ENCODE data around the gene KDM1B. TPM values are rescaled to one million over a fixed set of nuclear protein-coding genes. Genes with fewer than 3 reads are reported as not detected.

KDM1B gene
- total and polyA plus RNA-seq, 9 of the 15 experiments (the other 6 are each of a cell fraction or from before 2014, with no cell fraction given): 1.4 to 58.9 (median 36.3) TPM

- ChIA-PET CTCF (ENCODE audit: low intra/inter-chr PET ratio) (no interaction called here), POLR2A (interaction anchor here (1.8 kb wide), 1 partner anchor 13 kb away, joined by 29 read pairs; no protein-coding TSS in a partner anchor)
- Histone ChIP-seq H3K4me1 (replicated peaks in 1 of 2; ENCODE audit: control insufficient read depth in 2 of 2, insufficient read depth in 2 of 2, low read length in 2 of 2) (peaks cover 0 to 14% of the 10 kb centered on the region in 2 experiments; a peak in 1 of 5 replicates), H3K36me3 (ENCODE audit: control insufficient read depth, insufficient read depth, low read length) (peaks cover 100% of the 10 kb centered on the region), H2AFZ (ENCODE audit: low read depth, low read length) (no peak overlapping the region), H3K27me3 (ENCODE audit: control insufficient read depth in 2 of 2, insufficient read depth in 2 of 2, low read length in 2 of 2) (no peaks in the 10 kb centered on the region), H3K4me2 (ENCODE audit: insufficient read depth, low read length) (no peak overlapping the region), H3K79me2 (ENCODE audit: control insufficient read depth, insufficient read depth, low read length) (peaks cover 73% of the 10 kb centered on the region), H4K20me1 (replicated peaks; ENCODE audit: control insufficient read depth, insufficient read depth, low read length) (no peaks in the 10 kb centered on the region), H3K9me1 (ENCODE audit: control insufficient read depth, insufficient read depth, low read length) (no peaks in the 10 kb centered on the region), H3K9me3 (replicated peaks; ENCODE audit: control insufficient read depth, insufficient read depth, low read depth, low read length) (no peaks in the 10 kb centered on the region), H3K27ac (ENCODE audit: extremely low read depth, low read depth, low read length) (no peak overlapping the region), H3K4me3 (no peak overlapping the region), H3K9ac (ENCODE audit: insufficient read depth in 1 of 2, low read depth in 2 of 2, low read length in 2 of 2) (no peak overlapping the region)
- intact Hi-C loops (cut with micrococcal nuclease) (no loop called here), in situ Hi-C loops (cut with MboI) (no loop called here)
- FAIRE-seq (no peak), DNase-seq (ENCODE audit: extremely low read depth in 1 of 4, low spot score in 3 of 4) (no peak), ATAC-seq (no peak)
- no TSS peak for BruUV-seq (replicated peaks)
- TF ChIP-seq ZNF212 (CRISPR knock-in tag; IDR thresholded peaks at IDR 0.05): no peak
- no peak for TF ChIP-seq ERF (CRISPR knock-in tag; IDR thresholded peaks at IDR 0.05)
- WGBS (ENCODE audit: insufficient coverage, low coverage, missing lambda C conversion rate): 78% methylated on average over 2 of the region's 2 CpGs
Measured at GRCh38 chr6:18240230-18240629, 85.0 kb downstream of the KDM1B start.

- H2AFZ ChIP-seq (ENCODE audit: low read depth, low read length): no peak overlapping the region
- no peaks in the 10 kb centered on the region for H3K9me1 ChIP-seq (ENCODE audit: control insufficient read depth, insufficient read depth, low read length)
- H3K36me3 ChIP-seq (ENCODE audit: control insufficient read depth, insufficient read depth, low read length): peaks cover 100% of the 10 kb centered on the region
- TF ChIP-seq THRB (CRISPR knock-in tag; conservative IDR thresholded peaks at IDR 0.05) (0 out of 2 replicates have a peak, but pooled peaks have one; percentile 53), ATF3 (IDR thresholded peaks at IDR 0.05) (peak; percentile 44), ATF3 (CRISPR knock-in tag; conservative IDR thresholded peaks at IDR 0.05) (no peak), ZNF707 (CRISPR knock-in tag; conservative IDR thresholded peaks at IDR 0.05) (peak; percentile 73), KLF1 (tag; IDR thresholded peaks at IDR 0.05) (no peak)
- no peak for DNase-seq (ENCODE audit: extremely low read depth in 1 of 4, low spot score in 3 of 4)
- BruUV-seq (replicated peaks): TSS peak; percentile 1
- no peak for FAIRE-seq
- ATAC-seq: no peak
- H3K4me3 ChIP-seq: no peak overlapping the region
- ChIA-PET CTCF (ENCODE audit: low intra/inter-chr PET ratio) (no interaction called here), POLR2A (interaction anchor here (0.8 to 1.8 kb wide), 7 partner anchors 9 to 27 kb away, joined by 3 to 29 read pairs (median 4); partner anchors contain the start of gene DEK)
- peaks cover 0 to 14% of the 10 kb centered on the region in 2 experiments; a peak in 1 of 5 replicates for H3K4me1 ChIP-seq (replicated peaks in 1 of 2; ENCODE audit: control insufficient read depth in 2 of 2, insufficient read depth in 2 of 2, low read length in 2 of 2)
- H3K4me2 ChIP-seq (ENCODE audit: insufficient read depth, low read length): no peak overlapping the region
- no peaks in the 10 kb centered on the region for H4K20me1 ChIP-seq (replicated peaks; ENCODE audit: control insufficient read depth, insufficient read depth, low read length)
- H3K27me3 ChIP-seq (ENCODE audit: control insufficient read depth in 2 of 2, insufficient read depth in 2 of 2, low read length in 2 of 2): no peaks in the 10 kb centered on the region
- in situ Hi-C loops (cut with MboI) (no loop called here), intact Hi-C loops (cut with micrococcal nuclease) (no loop called here)
- 86% methylated on average over 1 of the region's 1 CpG for WGBS (ENCODE audit: insufficient coverage, low coverage, missing lambda C conversion rate)
- H3K27ac ChIP-seq (ENCODE audit: extremely low read depth, low read depth, low read length): no peak overlapping the region
- H3K79me2 ChIP-seq (ENCODE audit: control insufficient read depth, insufficient read depth, low read length): peaks cover 74% of the 10 kb centered on the region
- no peak overlapping the region for H3K9ac ChIP-seq (ENCODE audit: insufficient read depth in 1 of 2, low read depth in 2 of 2, low read length in 2 of 2)
- H3K9me3 ChIP-seq (replicated peaks; ENCODE audit: control insufficient read depth, insufficient read depth, low read depth, low read length): no peaks in the 10 kb centered on the region
Measured at GRCh38 chr6:18241208-18242038, 86.2 kb downstream of the KDM1B start.

Data from K562 (cell line).